Kidney glomerular epithelial cell (primary cell): ENCODE results near the gene SPAG6.
"Not testable (repeated sequence)": the region's sequence is repeated elsewhere in the genome, so short reads cannot be mapped to it uniquely, and the experiment has no call there.

ENCODE experiments used
- DNase-seq: peaks from one replicate; lab custom pipeline; 2025; lab: John Stamatoyannopoulos, UW

The SPAG6 gene

GRCh38 chr10:22341190-22341925 is 3.9 kb upstream of the SPAG6 start:
- DNase-seq = no peak

GRCh38 chr10:22341926-22342196 is 3.4 kb upstream of the SPAG6 start:
- DNase-seq = no peak

- DNase-seq = no peak
Observed at GRCh38 chr10:22342421-22342820, 2.9 kb upstream of the SPAG6 start.

- DNase-seq = no peak
Observed at GRCh38 chr10:22343731-22344130, 1.6 kb upstream of the SPAG6 start.

- no peak for DNase-seq
Observed at GRCh38 chr10:22344249-22344648, 1.0 kb upstream of the SPAG6 start.

GRCh38 chr10:22344781-22345300 is 455 bp upstream of the SPAG6 start:
- no peak for DNase-seq

- DNase-seq = no peak
Observed at GRCh38 chr10:22346096-22346661, 883 bp downstream of the SPAG6 start.

GRCh38 chr10:22349755-22350154 is 4.5 kb downstream of the SPAG6 start:
- DNase-seq = no peak

GRCh38 chr10:22351131-22351703 is 5.9 kb downstream of the SPAG6 start:
- no peak for DNase-seq

- no peak for DNase-seq
Observed at GRCh38 chr10:22356324-22356873, 11.1 kb downstream of the SPAG6 start.

- DNase-seq = not testable (repeated sequence)
Observed at GRCh38 chr10:22357770-22358169, 12.5 kb downstream of the SPAG6 start.

GRCh38 chr10:22363305-22363704 is 18.0 kb downstream of the SPAG6 start:
- no peak for DNase-seq

GRCh38 chr10:22364407-22365140 is 19.3 kb downstream of the SPAG6 start:
- DNase-seq = no peak

GRCh38 chr10:22365233-22365632 is 19.9 kb downstream of the SPAG6 start:
- no peak for DNase-seq

- DNase-seq = no peak
Observed at GRCh38 chr10:22365644-22366434, 20.5 kb downstream of the SPAG6 start.

- DNase-seq = no peak
Observed at GRCh38 chr10:22366435-22366703, 21.1 kb downstream of the SPAG6 start.

- no peak for DNase-seq
Observed at GRCh38 chr10:22366771-22367170, 21.5 kb downstream of the SPAG6 start.

- DNase-seq = no peak
Observed at GRCh38 chr10:22367471-22367870, 22.2 kb downstream of the SPAG6 start.

GRCh38 chr10:22368402-22368801 is 23.1 kb downstream of the SPAG6 start:
- DNase-seq = no peak

GRCh38 chr10:22368981-22369380 is 23.7 kb downstream of the SPAG6 start:
- DNase-seq = no peak

- no peak for DNase-seq
Observed at GRCh38 chr10:22369434-22370072, 24.3 kb downstream of the SPAG6 start.

- DNase-seq = no peak
Observed at GRCh38 chr10:22370320-22370719, 25.0 kb downstream of the SPAG6 start.
